ENCODE data around the gene CKAP2L.

Gene CKAP2L, protein sequence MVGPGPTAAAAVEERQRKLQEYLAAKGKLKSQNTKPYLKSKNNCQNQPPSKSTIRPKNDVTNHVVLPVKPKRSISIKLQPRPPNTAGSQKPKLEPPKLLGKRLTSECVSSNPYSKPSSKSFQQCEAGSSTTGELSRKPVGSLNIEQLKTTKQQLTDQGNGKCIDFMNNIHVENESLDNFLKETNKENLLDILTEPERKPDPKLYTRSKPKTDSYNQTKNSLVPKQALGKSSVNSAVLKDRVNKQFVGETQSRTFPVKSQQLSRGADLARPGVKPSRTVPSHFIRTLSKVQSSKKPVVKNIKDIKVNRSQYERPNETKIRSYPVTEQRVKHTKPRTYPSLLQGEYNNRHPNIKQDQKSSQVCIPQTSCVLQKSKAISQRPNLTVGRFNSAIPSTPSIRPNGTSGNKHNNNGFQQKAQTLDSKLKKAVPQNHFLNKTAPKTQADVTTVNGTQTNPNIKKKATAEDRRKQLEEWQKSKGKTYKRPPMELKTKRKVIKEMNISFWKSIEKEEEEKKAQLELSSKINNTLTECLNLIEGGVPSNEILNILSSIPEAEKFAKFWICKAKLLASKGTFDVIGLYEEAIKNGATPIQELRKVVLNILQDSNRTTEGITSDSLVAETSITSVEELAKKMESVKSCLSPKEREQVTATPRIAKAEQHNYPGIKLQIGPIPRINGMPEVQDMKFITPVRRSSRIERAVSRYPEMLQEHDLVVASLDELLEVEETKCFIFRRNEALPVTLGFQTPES

DNA sequence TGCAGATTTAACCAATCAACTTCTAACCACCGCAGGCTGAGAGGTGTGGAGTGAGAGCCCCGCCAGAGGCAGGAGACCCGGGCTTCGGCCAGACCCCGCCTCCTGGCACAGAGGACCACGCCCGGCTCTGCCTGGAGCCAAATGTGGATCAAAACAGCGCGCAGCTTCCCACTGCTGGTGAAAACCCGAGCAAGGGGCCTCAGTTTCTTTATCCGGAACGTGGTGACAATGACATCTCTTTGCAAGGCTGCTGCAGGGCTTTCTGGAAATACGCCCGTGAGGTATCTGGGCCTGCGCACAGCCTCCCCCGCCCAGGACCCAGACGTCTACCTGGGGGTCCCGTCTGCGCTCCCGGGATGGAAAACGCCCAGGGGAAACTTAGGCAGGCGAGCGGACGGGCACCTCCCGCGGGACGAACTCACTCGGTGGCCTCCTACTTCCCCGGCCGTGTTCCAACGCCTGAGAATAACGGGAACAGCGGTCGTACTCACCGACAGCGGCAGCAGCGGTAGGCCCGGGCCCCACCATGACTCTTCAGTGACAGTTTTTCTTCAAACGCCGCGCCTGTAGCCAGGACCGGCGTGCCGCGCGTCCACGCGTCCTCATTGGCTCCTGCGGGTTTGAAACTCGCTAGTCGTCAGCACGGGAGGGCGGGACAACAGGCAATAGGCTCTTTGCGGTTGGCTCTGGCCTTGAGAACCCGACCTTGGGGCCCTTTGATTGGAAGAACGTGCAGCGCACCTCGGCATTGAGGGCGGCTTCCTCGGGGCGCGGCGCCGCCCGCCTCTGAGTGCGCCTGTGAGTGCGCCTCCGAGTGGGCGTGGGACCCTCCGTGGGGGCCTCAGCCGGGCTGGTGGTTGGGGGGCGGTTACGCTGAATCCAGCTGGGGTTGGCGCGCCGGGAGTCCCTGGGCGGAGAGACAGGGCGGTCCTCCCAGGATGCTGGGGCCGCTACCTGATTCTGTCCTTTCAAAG, at the start of gene CKAP2L:
Gene CKAP2L (minus strand): TSS at position 539 of the 974 bp plus-strand sequence. CDS start 11 bp downstream, at position 528.
- Histone ChIP-seq H3K9ac (ENCODE audit: low read length) (peak within 1 kb of the TSS; percentile 78), H3F3A (ENCODE audit: insufficient read depth, low read length) (no peaks in the 10 kb centered on the region), H3K9me2 (replicated peaks; ENCODE audit: insufficient read depth, low read length) (no peaks in the 10 kb centered on the region), H3K27ac (ENCODE audit: low read length) (peak within 1 kb of the TSS; percentile 41; the same call in 1 of the 2 replicates), H3K9me3 (replicated peaks; ENCODE audit: insufficient read depth, low read length) (no peaks in the 10 kb centered on the region), H3K4me2 (ENCODE audit: low read depth, low read length) (peak within 1 kb of the TSS; percentile 87), H3K27me3 (replicated peaks; ENCODE audit: insufficient read depth, low read length) (no peaks in the 10 kb centered on the region), H3K4me3 (ENCODE audit: low read length) (peak within 1 kb of the TSS; percentile 94), H3K4me1 (ENCODE audit: low read length) (0 out of 2 replicates have a peak, but pooled peaks cover 11% of the 10 kb centered on the region), H2AFZ (ENCODE audit: low read length) (peak within 1 kb of the TSS; percentile 91), H3K79me2 (ENCODE audit: low read length) (peaks cover 43% of the 10 kb centered on the region), H4K20me1 (ENCODE audit: insufficient read depth, low read length) (no peaks in the 10 kb centered on the region), H3K36me3 (replicated peaks; ENCODE audit: insufficient read depth, low read length) (peaks cover 8% of the 10 kb centered on the region)
- DNase-seq: peak; percentile 99
- TF ChIP-seq EZH2 (optimal IDR thresholded peaks at IDR 0.05; ENCODE audit: low read depth, low read length): no peak
- TF ChIP-seq EZH2phosphoT487 (IDR thresholded peaks at IDR 0.05; ENCODE audit: low read length): no peak
- TF ChIP-seq, protein P1, sequence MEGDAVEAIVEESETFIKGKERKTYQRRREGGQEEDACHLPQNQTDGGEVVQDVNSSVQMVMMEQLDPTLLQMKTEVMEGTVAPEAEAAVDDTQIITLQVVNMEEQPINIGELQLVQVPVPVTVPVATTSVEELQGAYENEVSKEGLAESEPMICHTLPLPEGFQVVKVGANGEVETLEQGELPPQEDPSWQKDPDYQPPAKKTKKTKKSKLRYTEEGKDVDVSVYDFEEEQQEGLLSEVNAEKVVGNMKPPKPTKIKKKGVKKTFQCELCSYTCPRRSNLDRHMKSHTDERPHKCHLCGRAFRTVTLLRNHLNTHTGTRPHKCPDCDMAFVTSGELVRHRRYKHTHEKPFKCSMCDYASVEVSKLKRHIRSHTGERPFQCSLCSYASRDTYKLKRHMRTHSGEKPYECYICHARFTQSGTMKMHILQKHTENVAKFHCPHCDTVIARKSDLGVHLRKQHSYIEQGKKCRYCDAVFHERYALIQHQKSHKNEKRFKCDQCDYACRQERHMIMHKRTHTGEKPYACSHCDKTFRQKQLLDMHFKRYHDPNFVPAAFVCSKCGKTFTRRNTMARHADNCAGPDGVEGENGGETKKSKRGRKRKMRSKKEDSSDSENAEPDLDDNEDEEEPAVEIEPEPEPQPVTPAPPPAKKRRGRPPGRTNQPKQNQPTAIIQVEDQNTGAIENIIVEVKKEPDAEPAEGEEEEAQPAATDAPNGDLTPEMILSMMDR (IDR thresholded peaks at IDR 0.05; ENCODE audit: low read length): no peak

DNA sequence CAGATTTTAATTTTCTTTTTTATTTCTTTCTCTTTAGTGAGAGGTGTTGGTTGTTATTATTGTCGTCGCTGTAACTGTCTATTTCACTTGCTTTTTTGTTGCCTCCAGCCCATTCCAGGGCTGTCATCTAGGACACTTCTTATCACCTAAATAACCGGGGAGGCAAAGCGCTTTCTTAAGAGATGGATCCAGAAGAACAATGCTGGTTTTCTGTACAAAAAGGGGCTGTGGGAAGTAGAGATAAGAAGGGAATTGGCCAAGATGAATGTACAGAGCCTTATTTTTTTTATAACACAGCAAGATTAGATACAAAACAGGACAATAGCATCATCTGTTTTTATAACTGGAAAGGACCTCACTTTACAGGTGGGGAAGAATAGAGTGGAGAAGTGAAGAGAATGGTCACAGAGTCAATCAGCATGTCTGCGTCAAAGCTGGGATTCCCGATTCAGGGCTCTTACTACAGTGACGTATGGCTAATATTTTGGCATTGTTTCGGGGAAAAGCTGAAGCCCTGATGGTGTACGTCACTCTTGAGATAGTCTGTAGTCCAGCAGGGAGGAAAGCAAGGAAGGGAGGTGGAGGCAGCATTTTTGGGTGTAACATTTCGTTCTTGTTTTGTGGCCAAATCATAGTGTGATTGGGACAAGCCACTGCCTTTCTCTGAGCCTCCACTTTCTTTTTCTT, 49.0 kb upstream of the CKAP2L start:
- no peak overlapping the region for H2AFZ ChIP-seq (ENCODE audit: low read length)

DNA sequence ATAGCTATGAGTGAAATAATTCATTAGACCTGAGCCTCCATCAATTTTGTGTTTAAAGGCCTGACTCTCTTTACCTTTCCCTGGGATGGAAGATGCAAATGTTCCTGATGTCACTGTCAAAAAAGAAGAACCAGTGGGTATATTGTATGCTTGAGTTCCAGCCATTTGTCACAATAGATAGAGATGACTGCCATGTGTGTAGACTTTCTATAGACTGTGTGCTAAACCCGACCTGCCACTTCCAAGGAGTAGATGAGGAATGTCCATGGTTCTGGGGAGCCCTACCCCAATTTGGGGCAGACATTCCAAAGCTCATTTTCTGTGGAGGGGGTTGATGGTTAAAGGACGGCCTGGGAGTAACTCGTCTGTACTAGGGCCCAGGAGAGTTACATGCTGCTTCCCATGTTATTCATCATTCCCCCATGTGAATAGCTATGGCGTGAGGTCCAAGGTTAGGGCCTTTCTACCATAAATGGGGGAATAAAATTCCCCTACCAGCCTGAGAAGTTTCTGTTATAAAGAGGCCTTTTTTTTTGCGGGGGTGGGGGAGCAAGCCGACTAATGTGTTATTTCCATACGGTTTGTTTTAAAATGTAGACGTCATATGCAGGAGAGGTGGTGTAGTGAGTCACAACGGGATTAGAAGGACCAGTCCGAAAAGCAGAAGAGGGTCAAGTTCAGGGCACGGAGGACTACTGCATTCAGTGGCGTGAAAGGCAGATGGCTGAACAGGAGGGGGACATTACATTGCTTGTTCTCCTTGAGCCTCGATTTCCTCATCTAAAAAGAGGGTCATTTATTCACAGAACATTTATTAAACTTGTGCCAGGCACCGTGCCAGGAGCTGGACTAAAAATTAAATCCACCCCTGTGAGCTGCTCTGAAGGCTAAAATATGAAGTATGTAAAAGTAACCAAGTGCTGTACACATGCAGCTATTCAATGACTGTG, 48.2 kb upstream of the CKAP2L start:
- no peaks in the 10 kb centered on the region for H3K4me1 ChIP-seq (ENCODE audit: low read length)
- no peak overlapping the region for H3K9ac ChIP-seq (ENCODE audit: low read length)
- no peaks in the 10 kb centered on the region for H3K9me3 ChIP-seq (replicated peaks; ENCODE audit: insufficient read depth, low read length)
- H4K20me1 ChIP-seq (ENCODE audit: insufficient read depth, low read length): no peaks in the 10 kb centered on the region
- H3K27me3 ChIP-seq (replicated peaks; ENCODE audit: insufficient read depth, low read length): no peaks in the 10 kb centered on the region
- DNase-seq: no peak
- no peaks in the 10 kb centered on the region for H3F3A ChIP-seq (ENCODE audit: insufficient read depth, low read length)
- no peaks in the 10 kb centered on the region for H3K9me2 ChIP-seq (replicated peaks; ENCODE audit: insufficient read depth, low read length)
- H3K36me3 ChIP-seq (replicated peaks; ENCODE audit: insufficient read depth, low read length): no peaks in the 10 kb centered on the region
- no peak overlapping the region for H3K4me3 ChIP-seq (ENCODE audit: low read length)
- no peak overlapping the region for H2AFZ ChIP-seq (ENCODE audit: low read length)
- no peaks in the 10 kb centered on the region for H3K79me2 ChIP-seq (ENCODE audit: low read length)
- H3K27ac ChIP-seq (ENCODE audit: low read length): no peak overlapping the region
- TF ChIP-seq EZH2 (optimal IDR thresholded peaks at IDR 0.05; ENCODE audit: low read depth, low read length) (no peak), EZH2phosphoT487 (IDR thresholded peaks at IDR 0.05; ENCODE audit: low read length) (no peak)
- TF ChIP-seq, protein P1 (IDR thresholded peaks at IDR 0.05; ENCODE audit: low read length): no peak
- H3K4me2 ChIP-seq (ENCODE audit: low read depth, low read length): no peak overlapping the region

More for the DNA sequence above, 49.0 kb upstream of the CKAP2L start:
- no peaks in the 10 kb centered on the region for H3K79me2 ChIP-seq (ENCODE audit: low read length)
- no peaks in the 10 kb centered on the region for H3K4me1 ChIP-seq (ENCODE audit: low read length)
- no peak overlapping the region for H3K9ac ChIP-seq (ENCODE audit: low read length)
- no peak overlapping the region for H3K27ac ChIP-seq (ENCODE audit: low read length)
- H3K27me3 ChIP-seq (replicated peaks; ENCODE audit: insufficient read depth, low read length): no peaks in the 10 kb centered on the region
- H3K36me3 ChIP-seq (replicated peaks; ENCODE audit: insufficient read depth, low read length): no peaks in the 10 kb centered on the region
- no peaks in the 10 kb centered on the region for H3K9me2 ChIP-seq (replicated peaks; ENCODE audit: insufficient read depth, low read length)
- H3K4me2 ChIP-seq (ENCODE audit: low read depth, low read length): no peak overlapping the region
- H3K4me3 ChIP-seq (ENCODE audit: low read length): no peak overlapping the region
- no peaks in the 10 kb centered on the region for H3F3A ChIP-seq (ENCODE audit: insufficient read depth, low read length)
- no peaks in the 10 kb centered on the region for H3K9me3 ChIP-seq (replicated peaks; ENCODE audit: insufficient read depth, low read length)
- no peaks in the 10 kb centered on the region for H4K20me1 ChIP-seq (ENCODE audit: insufficient read depth, low read length)
- no peak for TF ChIP-seq EZH2 (optimal IDR thresholded peaks at IDR 0.05; ENCODE audit: low read depth, low read length)
- DNase-seq: no peak

All from MM.1S (cell line).